Activated naive CD4-positive, alpha-beta T cell treated with anti-CD3 and anti-CD28 coated beads, Interleukin-2, amount 50 U/mL, for 24 hours (primary cell): ENCODE measurements around the gene M1AP.
"Not testable (repeated sequence)": the region's sequence is repeated elsewhere in the genome, so short reads cannot be mapped to it uniquely, and the experiment has no call there.

Experiments used
- H3K27ac Mint-ChIP-seq: one replicate; pipeline ENCODE4 v1.8.0; 2021; ENCODE audit warnings: mild to moderate bottlenecking, mixed read lengths
- H3K27me3 Mint-ChIP-seq: one replicate; pipeline ENCODE4 v1.8.0; 2021; ENCODE audit warnings: mixed read lengths
- H3K36me3 Mint-ChIP-seq: one replicate; pipeline ENCODE4 v1.8.0; 2021; ENCODE audit warnings: mixed read lengths
- H3K4me1 Mint-ChIP-seq: one replicate; pipeline ENCODE4 v1.8.0; 2021; ENCODE audit warnings: mixed read lengths
- H3K4me3 Mint-ChIP-seq: one replicate; pipeline ENCODE4 v1.8.0; 2021; ENCODE audit warnings: mild to moderate bottlenecking, mixed read lengths
- H3K9me3 Mint-ChIP-seq: one replicate; pipeline ENCODE4 v1.8.0; 2021; ENCODE audit warnings: mixed read lengths

M1AP gene

DNA sequence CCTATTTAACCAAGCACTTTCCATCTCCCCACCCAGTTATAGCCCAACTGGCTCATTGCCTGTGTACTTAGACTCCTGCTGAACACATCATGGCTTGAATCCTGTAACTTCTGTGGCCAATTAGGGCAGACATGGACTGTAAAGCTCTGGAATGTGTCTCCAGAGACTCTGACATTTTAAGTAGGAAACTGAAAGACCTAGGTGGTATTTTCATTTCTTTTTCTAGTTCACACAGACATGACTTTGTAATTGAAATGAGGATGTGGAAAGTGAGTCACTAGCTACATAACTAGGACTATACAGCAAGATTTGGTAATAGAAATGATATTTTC lies 81.4 kb downstream of the M1AP start:
- H3K27ac Mint-ChIP-seq = peak overlapping the region; percentile 77
- peak overlapping the region; percentile 31 for H3K4me3 Mint-ChIP-seq

DNA sequence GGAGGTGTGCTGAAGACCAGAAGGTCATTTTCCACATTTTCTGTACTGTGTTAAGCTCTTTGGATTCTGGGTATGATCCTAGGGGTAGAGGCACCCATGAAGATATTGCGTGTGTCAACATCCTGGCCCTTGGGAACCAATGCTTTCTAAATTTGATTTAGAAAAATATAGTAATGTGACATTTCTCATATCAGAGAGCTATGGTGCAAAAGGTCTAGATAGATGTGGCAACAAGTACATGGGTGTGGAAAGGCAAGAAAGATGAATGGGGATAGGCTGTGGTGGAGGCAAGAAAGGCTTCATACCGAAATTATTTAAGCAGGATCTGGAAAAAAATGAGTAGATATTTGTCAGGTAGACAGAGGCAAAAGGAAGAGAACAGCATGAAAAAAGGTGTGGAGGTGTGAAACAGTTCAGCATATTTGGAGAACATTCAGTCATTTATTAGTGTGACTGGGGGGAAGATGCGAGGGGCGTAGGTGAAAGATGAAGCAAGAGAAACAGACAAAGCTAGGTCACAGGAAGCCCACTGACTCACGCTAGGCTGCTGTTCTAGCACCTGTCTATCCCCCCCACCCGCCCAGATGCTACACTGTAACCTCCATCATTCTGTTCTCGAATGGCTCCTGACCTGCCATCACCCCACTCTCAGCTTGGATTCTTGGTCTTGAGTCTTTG lies 81.9 kb downstream of the M1AP start:
- Mint-ChIP-seq H3K27ac (peak overlapping the region; percentile 77), H3K36me3 (no peaks in the 10 kb centered on the region), H3K27me3 (peaks cover 4% of the 10 kb centered on the region), H3K4me3 (peak overlapping the region; percentile 31), H3K9me3 (no peaks in the 10 kb centered on the region), H3K4me1 (peaks cover 8% of the 10 kb centered on the region)

More for the DNA sequence above, 81.4 kb downstream of the M1AP start:
- Mint-ChIP-seq H3K27me3 (peaks cover 4% of the 10 kb centered on the region), H3K4me1 (peaks cover 8% of the 10 kb centered on the region), H3K36me3 (no peaks in the 10 kb centered on the region), H3K9me3 (no peaks in the 10 kb centered on the region)

DNA sequence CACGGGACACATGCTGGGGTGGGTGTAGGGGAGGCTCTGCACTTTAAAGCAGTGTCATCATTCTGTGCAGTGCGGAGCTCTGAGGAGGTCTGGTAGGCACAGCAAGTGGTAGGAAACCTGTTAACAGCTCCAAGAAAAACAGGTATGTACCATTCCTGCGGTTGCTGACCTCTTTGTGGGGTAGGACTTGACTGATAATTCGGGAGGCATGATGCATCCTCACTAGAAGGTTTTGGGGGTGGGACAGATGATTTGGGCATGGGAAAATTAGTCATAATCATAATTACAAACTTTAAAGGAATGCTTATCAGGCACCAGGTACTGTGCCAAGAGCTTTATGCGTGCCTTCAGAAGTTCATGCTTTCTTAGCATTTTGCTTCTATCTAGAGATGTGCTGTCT lies 83.9 kb downstream of the M1AP start:
- H3K4me1 Mint-ChIP-seq = peaks cover 8% of the 10 kb centered on the region
- no peak overlapping the region for H3K27ac Mint-ChIP-seq
- no peaks in the 10 kb centered on the region for H3K36me3 Mint-ChIP-seq
- H3K27me3 Mint-ChIP-seq = peaks cover 5% of the 10 kb centered on the region
- no peak overlapping the region for H3K4me3 Mint-ChIP-seq
- H3K9me3 Mint-ChIP-seq = no peaks in the 10 kb centered on the region

DNA sequence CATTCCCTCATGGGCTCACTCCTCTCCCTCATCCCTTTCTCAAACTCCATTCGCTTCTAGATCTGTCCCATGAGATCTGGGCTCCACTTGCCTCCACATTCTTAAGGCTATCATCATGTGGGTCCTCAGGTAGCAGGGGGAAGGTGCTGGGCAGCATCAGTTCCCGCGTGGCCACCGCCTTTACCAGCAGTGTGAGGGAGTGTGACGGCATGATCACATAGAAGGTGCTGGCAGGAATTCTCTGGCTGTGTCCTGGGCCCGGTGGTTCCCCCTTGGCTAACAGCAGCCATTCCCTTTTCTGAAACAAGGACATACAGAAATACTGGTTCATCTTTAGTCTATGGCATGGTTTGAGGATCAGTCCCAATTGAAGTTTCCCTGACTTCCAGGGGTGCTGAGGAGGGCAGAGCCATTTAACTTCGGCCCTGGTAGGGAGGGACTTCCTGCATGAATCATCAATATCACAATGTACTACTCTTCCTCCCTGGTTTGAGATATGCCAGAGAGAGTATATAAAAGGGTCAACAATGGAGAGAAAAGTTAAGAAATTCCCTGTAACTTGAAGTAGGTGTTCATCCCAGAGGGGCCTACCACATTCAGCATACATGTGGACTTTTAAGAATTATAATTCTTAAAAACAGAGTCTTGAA lies 85.9 kb downstream of the M1AP start:
- peaks cover 8% of the 10 kb centered on the region for H3K4me1 Mint-ChIP-seq
- no peaks in the 10 kb centered on the region for H3K36me3 Mint-ChIP-seq
- H3K9me3 Mint-ChIP-seq = no peaks in the 10 kb centered on the region
- H3K27ac Mint-ChIP-seq = no peak overlapping the region
- no peak overlapping the region for H3K4me3 Mint-ChIP-seq
- peaks cover 3% of the 10 kb centered on the region for H3K27me3 Mint-ChIP-seq

DNA sequence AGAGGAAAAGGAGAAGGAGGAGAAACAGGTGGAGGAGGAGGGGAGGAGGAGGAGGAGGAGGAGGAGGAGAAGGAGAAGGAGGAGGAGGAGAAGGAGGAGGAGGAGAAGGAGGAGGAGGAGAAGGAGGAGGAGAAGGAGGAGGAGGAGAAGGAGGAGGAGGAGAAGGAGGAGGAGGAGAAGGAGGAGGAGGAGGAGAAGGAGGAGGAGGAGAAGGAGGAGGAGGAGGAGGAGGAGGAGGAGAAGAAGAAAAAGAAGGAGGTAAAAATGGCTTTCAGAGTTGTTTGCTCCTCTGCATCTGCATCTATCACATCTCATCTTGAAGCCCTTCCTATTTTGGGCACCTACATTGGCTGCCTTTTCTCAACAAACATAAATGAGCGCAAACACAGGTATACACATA lies 87.1 kb downstream of the M1AP start:
- H3K4me1 Mint-ChIP-seq, H3K4me3 Mint-ChIP-seq, H3K9me3 Mint-ChIP-seq, H3K27ac Mint-ChIP-seq, H3K27me3 Mint-ChIP-seq, H3K36me3 Mint-ChIP-seq: not testable (repeated sequence)

DNA sequence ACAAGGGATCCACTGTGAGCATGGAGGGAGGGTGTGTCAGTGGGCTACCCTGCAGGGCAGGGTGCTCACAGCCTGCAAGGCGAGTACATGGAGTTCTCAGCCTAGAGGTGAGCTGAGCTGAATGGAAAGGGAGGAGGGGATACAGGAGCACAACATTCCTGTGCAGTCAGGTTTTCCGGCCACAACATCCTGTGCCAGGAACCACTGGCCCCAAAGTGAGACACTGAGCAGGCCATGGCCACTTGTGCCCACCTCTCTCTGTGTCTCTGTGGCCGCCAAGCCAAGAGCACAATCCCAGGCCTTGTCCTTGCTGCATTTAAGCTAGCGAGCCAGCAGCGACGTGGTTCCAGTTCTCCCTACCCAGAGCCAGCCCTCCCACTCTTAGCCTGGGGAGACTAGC lies 87.5 kb downstream of the M1AP start:
- peaks cover 3% of the 10 kb centered on the region for H3K27me3 Mint-ChIP-seq
- H3K36me3 Mint-ChIP-seq = no peaks in the 10 kb centered on the region
- H3K4me1 Mint-ChIP-seq = peaks cover 4% of the 10 kb centered on the region
- no peaks in the 10 kb centered on the region for H3K9me3 Mint-ChIP-seq
- no peak overlapping the region for H3K27ac Mint-ChIP-seq
- H3K4me3 Mint-ChIP-seq = no peak overlapping the region

DNA sequence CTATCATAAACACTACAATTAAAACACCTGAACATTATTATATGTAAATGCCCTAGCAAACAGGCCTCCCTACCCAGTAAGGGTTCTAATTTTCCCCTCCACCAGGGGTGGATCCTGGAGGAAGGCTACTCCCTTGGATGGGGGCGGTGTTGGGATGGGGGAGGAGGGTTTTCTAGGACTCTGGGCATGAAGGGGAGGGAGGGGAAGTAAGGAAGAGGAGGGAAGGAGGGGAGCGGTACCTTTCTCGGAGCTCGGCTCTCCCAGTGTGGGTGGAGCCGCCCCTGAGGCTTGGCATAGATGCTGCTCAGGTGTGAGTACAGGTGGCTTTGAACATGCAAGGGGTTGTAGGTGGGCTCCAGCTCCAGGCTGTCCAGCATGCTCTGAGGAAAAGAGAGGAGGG lies 88.2 kb downstream of the M1AP start:
- Mint-ChIP-seq H3K27me3 (peaks cover 3% of the 10 kb centered on the region), H3K27ac (no peak overlapping the region), H3K9me3 (no peaks in the 10 kb centered on the region)

DNA sequence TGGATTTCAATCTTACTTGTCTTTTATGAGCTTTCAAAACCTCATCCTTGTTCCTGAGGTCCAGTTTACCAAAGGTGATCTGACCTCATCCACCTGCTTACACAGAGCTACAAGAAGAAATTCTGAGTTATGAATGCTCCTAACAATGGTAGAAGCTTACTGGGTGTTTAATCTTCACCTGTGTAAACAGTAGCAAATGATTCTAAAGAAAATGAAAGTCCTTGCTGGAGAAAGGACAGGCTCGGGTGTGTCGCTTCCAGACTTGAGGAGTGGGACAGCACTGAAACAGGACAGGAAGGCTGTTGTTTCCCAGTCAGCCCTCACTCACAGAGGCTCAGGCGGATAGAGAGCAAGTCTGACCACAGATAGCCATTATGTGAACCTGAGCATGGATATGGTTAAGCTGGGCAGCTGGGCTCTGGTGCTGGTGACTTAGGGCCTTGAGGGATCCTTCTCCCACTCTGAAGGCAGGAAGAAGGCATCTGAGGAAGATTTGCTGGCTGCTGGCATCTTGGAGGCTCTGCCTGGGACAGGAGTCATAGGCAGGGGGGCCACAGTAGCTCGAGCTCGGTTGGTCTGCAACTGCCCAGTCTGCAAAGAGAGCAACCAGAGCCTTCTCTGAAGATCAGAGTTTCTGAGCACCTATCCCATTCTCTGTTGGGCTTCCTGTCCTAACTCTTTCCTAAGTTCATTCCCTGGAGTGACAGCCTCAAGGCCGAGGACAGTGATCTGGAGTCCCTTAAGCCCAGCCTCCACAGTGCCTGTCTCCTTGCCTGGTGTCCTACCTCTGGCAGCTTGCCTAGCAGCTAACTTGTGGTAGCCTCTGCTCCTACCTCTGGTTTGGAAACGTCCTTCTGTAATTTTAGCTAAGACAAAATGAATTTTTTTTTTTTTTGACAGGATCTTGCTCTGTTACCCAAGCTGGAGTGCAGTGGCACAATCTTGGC lies 89.6 kb downstream of the M1AP start:
- Mint-ChIP-seq H3K36me3 (no peaks in the 10 kb centered on the region), H3K27ac (no peak overlapping the region), H3K4me1 (peaks cover 9% of the 10 kb centered on the region), H3K27me3 (peaks cover 3% of the 10 kb centered on the region), H3K9me3 (no peaks in the 10 kb centered on the region), H3K4me3 (no peak overlapping the region)

More for the DNA sequence above, 88.2 kb downstream of the M1AP start:
- no peak overlapping the region for H3K4me3 Mint-ChIP-seq
- peaks cover 9% of the 10 kb centered on the region for H3K4me1 Mint-ChIP-seq
- H3K36me3 Mint-ChIP-seq = no peaks in the 10 kb centered on the region

DNA sequence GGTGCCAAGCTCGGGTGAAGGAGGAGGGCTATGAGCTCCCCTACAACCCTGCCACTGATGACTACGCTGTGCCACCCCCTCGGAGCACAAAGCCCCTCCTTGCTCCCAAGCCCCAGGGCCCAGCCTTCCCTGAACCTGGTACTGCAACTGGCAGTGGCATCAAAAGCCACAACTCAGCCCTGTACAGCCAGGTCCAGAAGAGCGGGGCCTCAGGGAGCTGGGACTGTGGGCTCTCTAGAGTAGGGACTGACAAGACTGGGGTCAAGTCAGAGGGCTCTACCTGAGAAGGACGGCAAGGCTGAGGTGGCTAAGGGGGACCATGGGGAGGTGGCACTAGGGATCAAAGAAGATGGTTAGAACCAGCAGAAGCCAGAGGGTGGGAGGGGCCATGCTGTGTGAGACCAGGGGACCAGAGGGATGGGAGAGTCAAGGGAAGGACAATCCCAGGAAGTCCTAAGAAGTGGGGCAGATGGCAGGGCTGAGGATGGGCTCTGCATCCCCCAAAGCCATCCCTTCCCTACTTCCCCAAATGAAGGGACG lies 91.2 kb downstream of the M1AP start:
- H3K27me3 Mint-ChIP-seq = peaks cover 1% of the 10 kb centered on the region
- no peak overlapping the region for H3K27ac Mint-ChIP-seq
- H3K9me3 Mint-ChIP-seq = no peaks in the 10 kb centered on the region
- H3K4me3 Mint-ChIP-seq = peak overlapping the region; percentile 47
- H3K36me3 Mint-ChIP-seq = no peaks in the 10 kb centered on the region
- peaks cover 9% of the 10 kb centered on the region for H3K4me1 Mint-ChIP-seq

DNA sequence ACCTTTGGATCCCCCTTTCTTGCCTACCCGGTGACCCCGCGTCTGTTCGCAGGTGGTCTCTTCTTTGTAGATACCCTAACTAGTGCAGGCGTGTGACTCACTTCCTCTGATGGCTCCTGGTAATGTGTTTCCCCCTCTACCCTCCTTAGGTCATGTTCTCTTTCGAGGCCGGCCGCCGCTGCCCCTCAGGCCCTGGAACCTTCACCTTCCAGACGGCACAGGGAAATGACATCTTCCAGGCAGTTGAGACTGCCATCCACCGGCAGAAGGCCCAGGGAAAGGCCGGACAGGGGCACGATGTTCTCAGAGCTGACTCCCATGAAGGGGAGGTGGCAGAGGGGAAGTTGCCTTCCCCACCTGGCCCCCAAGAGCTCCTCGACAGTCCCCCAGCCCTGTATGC lies 92.0 kb downstream of the M1AP start:
- Mint-ChIP-seq H3K27me3 (peaks cover 8% of the 10 kb centered on the region), H3K4me3 (peak overlapping the region; percentile 58), H3K9me3 (no peaks in the 10 kb centered on the region), H3K36me3 (no peaks in the 10 kb centered on the region), H3K4me1 (peaks cover 9% of the 10 kb centered on the region), H3K27ac (peak overlapping the region; percentile 84)

DNA sequence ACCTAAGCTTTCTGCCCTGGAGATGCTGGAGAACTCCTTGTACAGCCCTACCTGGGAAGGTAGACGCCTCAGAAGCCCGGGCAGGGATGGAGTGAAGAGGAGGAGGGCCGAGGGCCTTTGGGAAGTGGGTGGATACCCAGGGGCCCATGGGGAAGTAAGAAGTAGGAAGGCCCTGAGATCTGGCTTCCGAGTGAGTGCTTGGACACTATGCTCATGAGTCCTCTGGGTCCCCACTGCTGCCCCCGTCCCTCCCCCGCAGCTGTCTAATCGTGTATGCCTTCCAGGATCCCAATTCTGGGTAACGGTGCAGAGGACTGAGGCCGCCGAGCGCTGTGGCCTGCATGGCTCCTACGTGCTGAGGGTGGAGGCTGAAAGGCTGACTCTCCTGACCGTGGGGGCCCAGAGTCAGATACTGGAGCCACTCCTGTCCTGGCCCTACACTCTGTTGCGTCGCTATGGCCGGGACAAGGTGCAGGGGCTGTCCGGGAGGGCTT lies 92.5 kb downstream of the M1AP start:
- Mint-ChIP-seq H3K27ac (peak overlapping the region; percentile 88), H3K36me3 (no peaks in the 10 kb centered on the region), H3K4me1 (peaks cover 9% of the 10 kb centered on the region), H3K27me3 (peaks cover 9% of the 10 kb centered on the region), H3K4me3 (peak overlapping the region; percentile 95), H3K9me3 (no peaks in the 10 kb centered on the region)

DNA sequence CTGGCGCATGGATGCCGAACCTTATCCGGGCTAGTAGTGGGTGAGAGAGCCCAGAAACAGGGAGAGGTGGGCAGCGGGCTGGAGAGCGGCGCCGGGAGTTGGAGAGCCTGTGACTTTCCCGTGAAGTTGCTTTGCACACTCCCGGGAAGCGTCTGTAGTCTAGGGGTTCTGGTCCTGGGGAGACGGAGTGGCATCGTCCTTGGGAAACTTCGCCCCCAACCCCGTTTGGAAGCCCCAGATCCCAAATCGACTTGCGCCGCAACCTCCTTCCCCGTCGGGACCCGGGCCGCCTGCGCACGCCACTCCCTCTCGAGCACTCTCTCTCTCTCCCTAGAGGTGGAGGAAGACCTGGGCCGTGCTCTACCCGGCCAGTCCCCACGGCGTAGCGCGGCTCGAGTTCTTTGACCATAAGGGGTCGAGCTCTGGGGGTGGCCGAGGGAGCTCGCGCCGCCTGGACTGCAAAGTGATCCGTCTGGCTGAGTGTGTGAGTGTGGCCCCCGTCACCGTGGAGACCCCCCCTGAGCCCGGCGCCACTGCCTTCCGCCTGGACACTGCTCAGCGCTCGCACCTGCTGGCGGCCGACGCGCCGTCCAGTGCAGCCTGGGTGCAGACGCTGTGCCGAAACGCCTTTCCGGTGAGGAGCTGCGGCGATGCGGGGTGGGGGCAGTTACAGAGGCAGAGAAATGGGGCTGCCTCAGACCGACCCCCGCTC lies 93.2 kb downstream of the M1AP start:
- Mint-ChIP-seq H3K27me3 (peaks cover 14% of the 10 kb centered on the region), H3K4me3 (peak overlapping the region; percentile 95), H3K27ac (peak overlapping the region; percentile 88), H3K9me3 (no peaks in the 10 kb centered on the region), H3K36me3 (no peaks in the 10 kb centered on the region), H3K4me1 (peaks cover 9% of the 10 kb centered on the region)

DNA sequence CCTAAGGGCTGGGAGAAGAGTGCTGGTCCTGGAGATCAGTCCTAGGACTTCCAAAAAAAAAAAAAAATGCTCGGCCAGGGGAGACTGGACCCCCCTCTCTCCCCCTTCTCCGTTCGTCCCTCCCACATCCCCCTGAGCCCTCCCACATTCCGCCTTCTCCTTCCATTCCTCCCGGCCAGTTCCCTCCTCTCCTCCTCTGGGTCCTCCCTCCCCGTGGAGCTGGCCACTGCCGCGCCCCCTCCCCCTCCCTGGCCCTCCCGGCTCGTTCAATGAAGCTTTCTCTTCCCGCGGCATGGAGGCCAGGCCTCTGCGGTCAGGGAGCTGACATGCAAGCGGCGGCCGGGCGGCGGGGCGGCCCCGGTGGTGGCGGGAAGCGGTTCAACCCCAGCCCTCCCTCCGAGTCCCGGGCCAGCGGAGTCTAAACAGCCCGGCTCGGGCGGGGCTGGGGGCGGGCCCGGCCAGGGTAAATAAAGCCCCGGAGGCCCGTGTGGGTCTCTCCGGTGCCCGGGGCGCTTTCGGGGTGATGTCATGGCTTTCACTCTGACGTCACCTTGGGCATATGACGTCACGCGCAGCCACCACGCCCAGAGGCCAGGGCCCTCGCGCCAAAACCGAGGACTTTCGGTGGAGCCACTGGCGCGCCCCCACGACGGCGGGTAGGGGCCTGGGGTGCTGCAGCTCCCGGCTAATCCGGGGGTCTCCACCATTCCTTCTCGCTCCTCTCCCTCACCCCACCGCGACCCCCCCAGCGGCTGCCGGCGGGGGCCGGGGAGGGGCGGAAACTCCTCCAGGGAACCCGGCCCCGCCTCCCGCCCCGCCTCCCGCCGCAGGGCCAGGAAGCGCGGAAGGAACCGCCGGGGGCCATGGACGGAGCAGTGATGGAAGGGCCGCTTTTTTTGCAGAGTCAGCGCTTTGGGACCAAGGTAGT lies 94.0 kb downstream of the M1AP start, which contains the start of the genes DOK1 and LOXL3:
TSS of gene DOK1 (plus strand) at position 829 of the 928 bp plus-strand sequence. CDS start at position 864, 35 bp downstream.
TSS of gene LOXL3 (minus strand) at position 51 of the 928 bp plus-strand sequence. CDS start 1,308 bp downstream, outside the sequence.
- Mint-ChIP-seq H3K36me3 (no peaks in the 10 kb centered on the region), H3K4me1 (peaks cover 9% of the 10 kb centered on the region), H3K27ac (peak within 1 kb of the TSS; percentile 88), H3K4me3 (peak within 1 kb of the TSS; percentile 95), H3K27me3 (peaks cover 19% of the 10 kb centered on the region), H3K9me3 (no peaks in the 10 kb centered on the region)
